H9 (cell line): ENCODE results near the gene ZNF408. TPM values are rescaled to one million over a fixed set of nuclear protein-coding genes. Genes with fewer than 3 reads are reported as not detected.

Experiments used
- DNase-seq: peaks from one replicate; pipeline ENCODE4 v3.0.0-alpha.2; 2017
- H2AFZ ChIP-seq: one replicate; pipeline ENCODE4 v1.6.1; 2013; ENCODE audit warnings: mild to moderate bottlenecking, low read length, control low read depth, moderate library complexity
- H2AK5ac ChIP-seq: 2 replicates; pipeline ENCODE4 v1.6.1; 2013; ENCODE audit warnings: low read length, control low read depth, mixed read lengths; ENCODE audit not compliant: insufficient read length
- H2BK120ac ChIP-seq: one replicate; pipeline ENCODE4 v1.6.1; 2013; ENCODE audit warnings: low read depth, mild to moderate bottlenecking, low read length, control low read depth, inconsistent platforms; ENCODE audit not compliant: poor library complexity, severe bottlenecking
- H2BK12ac ChIP-seq: 2 replicates; pipeline ENCODE4 v1.6.1; 2013; ENCODE audit warnings: low read length, control low read depth, mixed read lengths, low read depth; ENCODE audit not compliant: insufficient read length
- H2BK15ac ChIP-seq: 2 replicates; pipeline ENCODE4 v1.6.1; 2013; ENCODE audit warnings: low read depth, low read length, control low read depth
- H2BK20ac ChIP-seq: one replicate; pipeline ENCODE4 v1.6.1; 2013; ENCODE audit warnings: low read depth, mild to moderate bottlenecking, low read length, control low read depth, inconsistent platforms; ENCODE audit not compliant: poor library complexity, severe bottlenecking
- H2BK5ac ChIP-seq: 2 replicates; pipeline ENCODE4 v1.6.1; 2013; ENCODE audit warnings: low read length, control low read depth, mixed read lengths; ENCODE audit not compliant: insufficient read length
- H3K14ac ChIP-seq: 2 replicates; pipeline ENCODE4 v1.6.1; 2013; ENCODE audit warnings: low read length, control low read depth; ENCODE audit not compliant: insufficient read depth
- H3K18ac ChIP-seq: 2 replicates; pipeline ENCODE4 v1.6.1; 2013; ENCODE audit warnings: low read depth, mild to moderate bottlenecking, mixed read lengths, low read length, control low read depth; ENCODE audit not compliant: insufficient read length
- H3K23ac ChIP-seq: 2 replicates; pipeline ENCODE4 v1.6.1; 2013; ENCODE audit warnings: low read length, control low read depth, mixed read lengths, low read depth; ENCODE audit not compliant: insufficient read length
- H3K23me2 ChIP-seq: 2 replicates; pipeline ENCODE4 v1.6.1; 2013; ENCODE audit warnings: low read depth, mild to moderate bottlenecking, mixed read lengths, low read length, control low read depth; ENCODE audit not compliant: insufficient read length, poor library complexity, severe bottlenecking
- H3K27ac ChIP-seq: 2 replicates; pipeline ENCODE4 v1.5.1; 2013; ENCODE audit warnings: low read length, control low read depth, mixed read lengths, low read depth; ENCODE audit not compliant: insufficient read length
- H3K27me3 ChIP-seq: 2 replicates; pipeline ENCODE4 v1.6.1; 2013; ENCODE audit warnings: low read length, control low read depth, inconsistent platforms; ENCODE audit not compliant: insufficient read depth
- H3K4ac ChIP-seq: 2 replicates; pipeline ENCODE4 v1.6.1; 2013; ENCODE audit warnings: low read depth, mild to moderate bottlenecking, control low read depth, inconsistent platforms, low read length, moderate library complexity
- H3K4me1 ChIP-seq: 2 replicates; pipeline ENCODE4 v1.6.1; 2013; ENCODE audit warnings: low read length, control low read depth, inconsistent platforms; ENCODE audit not compliant: insufficient read depth
- H3K4me2 ChIP-seq: 2 replicates; pipeline ENCODE4 v1.6.1; 2013; ENCODE audit warnings: low read length, control low read depth, mixed read lengths; ENCODE audit not compliant: insufficient read length, insufficient read depth
- H3K56ac ChIP-seq: 2 replicates; pipeline ENCODE4 v1.6.1; 2013; ENCODE audit warnings: low read depth, mild to moderate bottlenecking, mixed read lengths, low read length, control low read depth; ENCODE audit not compliant: insufficient read length
- H3K79me1 ChIP-seq: 2 replicates; pipeline ENCODE4 v1.6.1; 2013; ENCODE audit warnings: low read depth, mild to moderate bottlenecking, moderate library complexity, low read length, control low read depth, inconsistent platforms; ENCODE audit not compliant: insufficient read depth, poor library complexity, severe bottlenecking
- H3K79me2 ChIP-seq: 2 replicates; pipeline ENCODE4 v1.6.1; 2013; ENCODE audit warnings: low read length, control low read depth, inconsistent platforms; ENCODE audit not compliant: insufficient read depth
- H3K9ac ChIP-seq: 2 replicates; pipeline ENCODE4 v1.6.1; 2013; ENCODE audit warnings: low read length, control low read depth, mixed read lengths; ENCODE audit not compliant: insufficient read length; ENCODE audit errors: extremely low read depth
- H3K9me3 ChIP-seq: one replicate; pipeline ENCODE4 v1.6.1; 2013; ENCODE audit warnings: low read depth, low read length, inconsistent platforms; ENCODE audit not compliant: control insufficient read depth
- H3T11ph ChIP-seq: one replicate; pipeline ENCODE4 v1.6.1; 2013; ENCODE audit warnings: mild to moderate bottlenecking, low read length, control low read depth, inconsistent platforms
- H4K20me1 ChIP-seq: one replicate; pipeline ENCODE4 v1.6.1; 2013; ENCODE audit not compliant: control insufficient read depth, insufficient read length, insufficient read depth
- H4K5ac ChIP-seq: 2 replicates; pipeline ENCODE4 v1.6.1; 2013; ENCODE audit warnings: low read depth, mild to moderate bottlenecking, mixed read lengths, low read length, control low read depth; ENCODE audit not compliant: insufficient read length
- H4K8ac ChIP-seq: replicated peaks from 2 replicates; pipeline ENCODE4 v1.6.1; 2013; ENCODE audit warnings: low read length, control low read depth, mixed read lengths, low read depth; ENCODE audit not compliant: insufficient read length
- H4K91ac ChIP-seq: 2 replicates; pipeline ENCODE4 v1.6.1; 2013; ENCODE audit warnings: low read depth, mild to moderate bottlenecking, moderate library complexity, mixed read lengths, low read length, control low read depth; ENCODE audit not compliant: insufficient read length
- H3K27ac Mint-ChIP-seq, 3 experiments: 2 replicates in 2 of 3; 3 replicates in 1 of 3; pipeline ENCODE4 v1.8.0; 2020 to 2021; ENCODE audit warnings: mixed read lengths in 3 of 3, mild to moderate bottlenecking in 1 of 3, moderate library complexity in 1 of 3
- H3K27me3 Mint-ChIP-seq: 2 replicates; pipeline ENCODE4 v1.8.0; 2021; ENCODE audit warnings: low read depth, mild to moderate bottlenecking, moderate library complexity, mixed read lengths
- H3K36me3 Mint-ChIP-seq, 3 experiments: 2 replicates in 2 of 3; 3 replicates in 1 of 3; pipeline ENCODE4 v1.8.0; 2020 to 2021; ENCODE audit warnings: low read depth in 3 of 3, mixed read lengths in 3 of 3; ENCODE audit not compliant: insufficient read depth in 1 of 3
- H3K4me1 Mint-ChIP-seq, 2 experiments: 2 replicates each; pipeline ENCODE4 v1.8.0; 2020; ENCODE audit warnings: mixed read lengths in 2 of 2
- H3K4me3 Mint-ChIP-seq, 2 experiments: 2 replicates in 1 of 2; 3 replicates in 1 of 2; pipeline ENCODE4 v1.8.0; 2020 to 2021; ENCODE audit warnings: mild to moderate bottlenecking in 2 of 2, mixed read lengths in 2 of 2, moderate library complexity in 1 of 2
- H3K9me3 Mint-ChIP-seq, 2 experiments: 2 replicates in 1 of 2; 3 replicates in 1 of 2; pipeline ENCODE4 v1.8.0; 2020; ENCODE audit warnings: mild to moderate bottlenecking in 2 of 2, mixed read lengths in 2 of 2, moderate library complexity in 1 of 2
- WGBS: extraction: QIAGEN DNeasy Blood & Tissue Kit; methylation state at CpG from one replicate; pipeline ENCODE4 v1.1.7; 2013; ENCODE audit warnings: missing lambda C conversion rate, low lambda C conversion rate, mixed read lengths; ENCODE audit not compliant: insufficient read length; ENCODE audit errors: extremely low coverage; 5-methylcytosine and 5-hydroxymethylcytosine counted together
- total RNA-seq: library from RNA; stranded (reverse); gene quantifications from 2 replicates; pipeline ENCODE4 v1.2.1, GENCODE V29; 2021
- TF ChIP-seq, protein P1 (sequence below): fragments of 200-600 bp; sonication (generic); conservative IDR thresholded peaks from 3 replicates; pipeline ENCODE4 v1.8.0; 2021; ENCODE audit warnings: antibody characterized with exemption, mild to moderate bottlenecking

Gene ZNF408
- total RNA-seq, 1 experiment from 2014 or later = 16.6 TPM

DNA sequence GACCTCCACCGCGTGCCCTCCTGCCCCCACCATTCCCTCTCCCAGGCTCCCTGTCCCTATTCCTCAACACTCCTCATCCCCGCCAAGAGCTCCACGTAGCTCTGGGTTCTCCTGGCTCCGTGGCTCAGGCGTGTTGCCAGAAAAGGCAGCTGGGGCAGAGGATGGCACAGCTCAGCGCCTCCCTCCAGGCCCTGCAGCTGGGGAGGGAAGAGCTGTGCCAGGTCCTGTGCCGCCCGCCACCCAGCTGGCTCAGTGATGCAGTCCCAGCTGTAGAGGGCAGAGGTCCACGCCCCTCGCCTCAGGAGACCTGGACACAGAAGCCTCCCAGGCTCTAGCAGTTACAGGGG, 4.6 kb upstream of the ZNF408 start:
- H3K9me3 Mint-ChIP-seq = no peaks in the 10 kb centered on the region
- no peaks in the 10 kb centered on the region for H3K4me1 ChIP-seq
- no peak overlapping the region for H3T11ph ChIP-seq
- H3K27ac Mint-ChIP-seq = no peak overlapping the region
- no peak overlapping the region for H3K18ac ChIP-seq
- H2BK20ac ChIP-seq = no peak overlapping the region
- H3K4me3 Mint-ChIP-seq = no peak overlapping the region
- H3K14ac ChIP-seq = no peak overlapping the region
- H4K5ac ChIP-seq = no peak overlapping the region
- H4K91ac ChIP-seq = no peak overlapping the region
- no peak overlapping the region for H2AK5ac ChIP-seq
- no peak overlapping the region for H2BK5ac ChIP-seq
- no peaks in the 10 kb centered on the region for H4K20me1 ChIP-seq
- H3K4me2 ChIP-seq = no peak overlapping the region
- peaks cover 11% of the 10 kb centered on the region in 2 experiments; a peak in 3 of 4 replicates for H3K4me1 Mint-ChIP-seq
- peaks cover 2 to 14% (median 13%) of the 10 kb centered on the region in 3 experiments; a peak in 6 of 7 replicates for H3K36me3 Mint-ChIP-seq
- no peak for DNase-seq
- H3K23me2 ChIP-seq = no peaks in the 10 kb centered on the region
- no peaks in the 10 kb centered on the region for H3K27me3 Mint-ChIP-seq
- H3K23ac ChIP-seq = no peak overlapping the region
- H3K9ac ChIP-seq = no peak overlapping the region
- TF ChIP-seq, protein P1, sequence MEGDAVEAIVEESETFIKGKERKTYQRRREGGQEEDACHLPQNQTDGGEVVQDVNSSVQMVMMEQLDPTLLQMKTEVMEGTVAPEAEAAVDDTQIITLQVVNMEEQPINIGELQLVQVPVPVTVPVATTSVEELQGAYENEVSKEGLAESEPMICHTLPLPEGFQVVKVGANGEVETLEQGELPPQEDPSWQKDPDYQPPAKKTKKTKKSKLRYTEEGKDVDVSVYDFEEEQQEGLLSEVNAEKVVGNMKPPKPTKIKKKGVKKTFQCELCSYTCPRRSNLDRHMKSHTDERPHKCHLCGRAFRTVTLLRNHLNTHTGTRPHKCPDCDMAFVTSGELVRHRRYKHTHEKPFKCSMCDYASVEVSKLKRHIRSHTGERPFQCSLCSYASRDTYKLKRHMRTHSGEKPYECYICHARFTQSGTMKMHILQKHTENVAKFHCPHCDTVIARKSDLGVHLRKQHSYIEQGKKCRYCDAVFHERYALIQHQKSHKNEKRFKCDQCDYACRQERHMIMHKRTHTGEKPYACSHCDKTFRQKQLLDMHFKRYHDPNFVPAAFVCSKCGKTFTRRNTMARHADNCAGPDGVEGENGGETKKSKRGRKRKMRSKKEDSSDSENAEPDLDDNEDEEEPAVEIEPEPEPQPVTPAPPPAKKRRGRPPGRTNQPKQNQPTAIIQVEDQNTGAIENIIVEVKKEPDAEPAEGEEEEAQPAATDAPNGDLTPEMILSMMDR = no peak
- no peak overlapping the region for H4K8ac ChIP-seq
- H2BK120ac ChIP-seq = no peak overlapping the region
- H2BK12ac ChIP-seq = no peak overlapping the region
- WGBS = no CpG with 5 or more reads among the region's 11 CpGs
- H3K27ac ChIP-seq = no peak overlapping the region
- no peaks in the 10 kb centered on the region for H3K79me1 ChIP-seq
- H2AFZ ChIP-seq = no peak overlapping the region
- no peaks in the 10 kb centered on the region; the same call in 1 of the 2 replicates for H3K79me2 ChIP-seq
- no peak overlapping the region for H2BK15ac ChIP-seq
- no peaks in the 10 kb centered on the region for H3K27me3 ChIP-seq
- H3K9me3 ChIP-seq = no peaks in the 10 kb centered on the region
- H3K4ac ChIP-seq = no peak overlapping the region
- no peak overlapping the region for H3K56ac ChIP-seq
